Kidney epithelial cell (primary cell): ENCODE measurements around the gene ZBTB7B. TPM values are rescaled to one million over a fixed set of nuclear protein-coding genes. Genes with fewer than 3 reads are reported as not detected.

Source experiments
- DNase-seq: peaks from one replicate; pipeline ENCODE4 v3.0.0-alpha.2; 2010; ENCODE audit warnings: low read depth
- H3K27me3 ChIP-seq: 2 replicates; pipeline ENCODE4 v1.6.0; 2011; ENCODE audit warnings: low read length; ENCODE audit not compliant: control insufficient read depth, insufficient read depth
- H3K36me3 ChIP-seq: 2 replicates; pipeline ENCODE4 v1.5.1; 2011; ENCODE audit warnings: low read length; ENCODE audit not compliant: control insufficient read depth, insufficient read depth
- H3K4me3 ChIP-seq: 2 replicates; pipeline ENCODE4 v1.5.1; 2011; ENCODE audit warnings: low read depth, mild to moderate bottlenecking, control low read depth, low read length
- total RNA-seq: library from RNA; depleted of rRNA; stranded (reverse); fragments of >200 nt; gene quantifications from 2 replicates; pipeline ENCODE4 v1.2.3, GENCODE V29; 2015
- TF ChIP-seq, protein P1 (sequence below): IDR thresholded peaks from 2 replicates; pipeline ENCODE4 v1.5.1; 2011; ENCODE audit warnings: mild to moderate bottlenecking, moderate library complexity, low read length, control low read depth, inconsistent platforms; ENCODE audit not compliant: insufficient read depth, poor library complexity, severe bottlenecking

ZBTB7B gene
- total RNA-seq, 1 donor from 2014 or later, result 28.0 TPM

DNA sequence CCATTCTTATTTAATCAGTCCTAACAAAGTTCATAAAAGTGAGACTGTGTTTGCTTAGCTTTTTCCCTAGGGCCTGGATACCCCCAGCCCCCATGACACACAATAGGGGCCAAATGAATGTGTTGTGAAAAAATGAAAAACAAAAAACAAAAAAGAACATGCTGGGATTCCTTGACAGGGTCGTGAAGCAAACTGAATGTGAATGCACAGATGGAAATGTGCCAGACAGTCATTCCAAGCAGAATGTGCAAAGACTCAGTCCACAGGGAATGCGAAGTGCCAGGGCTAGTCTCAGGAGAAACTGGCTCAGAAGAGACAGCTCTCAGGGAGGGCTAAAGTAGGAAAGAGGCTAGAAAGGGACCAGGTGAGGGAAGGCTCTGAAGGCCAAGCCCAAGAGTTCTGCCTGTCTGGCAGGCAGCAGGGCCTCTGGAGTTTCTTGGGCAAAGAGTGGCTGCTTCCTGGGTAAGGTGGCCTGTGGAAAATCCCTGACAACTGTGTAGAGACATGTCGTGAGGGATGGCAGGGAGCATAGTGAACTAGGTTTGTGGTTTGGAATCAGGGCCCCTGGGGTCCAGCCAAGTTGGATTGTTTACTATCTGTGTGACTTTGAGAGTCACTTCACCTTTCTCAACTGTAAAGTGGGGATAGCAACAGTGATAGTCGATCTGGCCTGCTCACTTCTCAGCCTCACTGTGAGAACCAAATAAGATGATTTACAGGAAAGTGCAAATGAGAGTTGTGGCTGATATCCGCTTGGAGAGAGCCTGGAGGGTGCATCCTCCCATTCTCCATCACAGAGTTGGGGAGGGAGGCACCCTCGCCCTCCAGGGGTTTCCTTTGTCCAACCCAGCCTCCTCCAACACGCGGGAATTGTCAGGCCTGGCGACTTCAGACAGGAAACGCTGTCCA is 47.3 kb downstream of the ZBTB7B start:
- Histone ChIP-seq H3K36me3 (no peaks in the 10 kb centered on the region), H3K4me3 (no peak overlapping the region), H3K27me3 (no peaks in the 10 kb centered on the region)
- no peak for DNase-seq
- TF ChIP-seq, protein P1, sequence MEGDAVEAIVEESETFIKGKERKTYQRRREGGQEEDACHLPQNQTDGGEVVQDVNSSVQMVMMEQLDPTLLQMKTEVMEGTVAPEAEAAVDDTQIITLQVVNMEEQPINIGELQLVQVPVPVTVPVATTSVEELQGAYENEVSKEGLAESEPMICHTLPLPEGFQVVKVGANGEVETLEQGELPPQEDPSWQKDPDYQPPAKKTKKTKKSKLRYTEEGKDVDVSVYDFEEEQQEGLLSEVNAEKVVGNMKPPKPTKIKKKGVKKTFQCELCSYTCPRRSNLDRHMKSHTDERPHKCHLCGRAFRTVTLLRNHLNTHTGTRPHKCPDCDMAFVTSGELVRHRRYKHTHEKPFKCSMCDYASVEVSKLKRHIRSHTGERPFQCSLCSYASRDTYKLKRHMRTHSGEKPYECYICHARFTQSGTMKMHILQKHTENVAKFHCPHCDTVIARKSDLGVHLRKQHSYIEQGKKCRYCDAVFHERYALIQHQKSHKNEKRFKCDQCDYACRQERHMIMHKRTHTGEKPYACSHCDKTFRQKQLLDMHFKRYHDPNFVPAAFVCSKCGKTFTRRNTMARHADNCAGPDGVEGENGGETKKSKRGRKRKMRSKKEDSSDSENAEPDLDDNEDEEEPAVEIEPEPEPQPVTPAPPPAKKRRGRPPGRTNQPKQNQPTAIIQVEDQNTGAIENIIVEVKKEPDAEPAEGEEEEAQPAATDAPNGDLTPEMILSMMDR, result no peak

GRCh38 chr1:155050560-155051341 is 48.1 kb downstream of the ZBTB7B start, which contains the start of gene ADAM15:
Gene ADAM15 (plus strand): TSS chr1:155051316. CDS start chr1:155051387, 71 bp downstream.
- Histone ChIP-seq H3K4me3 (peak within 1 kb of the TSS; percentile 72), H3K27me3 (no peaks in the 10 kb centered on the region), H3K36me3 (no peaks in the 10 kb centered on the region)
- DNase-seq, result no peak
- TF ChIP-seq, protein P1, result peak; percentile 80

DNA sequence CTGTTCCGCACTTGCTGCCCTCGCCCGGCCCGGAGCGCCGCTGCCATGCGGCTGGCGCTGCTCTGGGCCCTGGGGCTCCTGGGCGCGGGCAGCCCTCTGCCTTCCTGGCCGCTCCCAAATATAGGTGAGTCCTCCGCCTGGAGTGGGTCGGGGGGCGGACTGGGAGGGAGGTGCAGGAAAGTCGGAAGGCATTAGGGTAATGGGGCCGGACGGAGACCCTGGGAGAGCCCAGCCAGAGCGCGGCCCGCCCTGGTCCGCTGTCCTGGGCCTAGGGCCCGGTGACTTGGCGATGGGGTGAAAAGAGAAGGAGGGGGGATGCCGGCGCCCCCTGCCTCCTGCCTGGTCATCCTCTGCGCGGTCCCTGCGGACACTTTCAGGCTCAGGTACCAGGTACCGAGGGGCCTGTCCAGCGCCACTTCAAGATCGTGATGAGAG is 48.8 kb downstream of the ZBTB7B start:
- Histone ChIP-seq H3K4me3 (peak overlapping the region; percentile 72), H3K36me3 (no peaks in the 10 kb centered on the region), H3K27me3 (no peaks in the 10 kb centered on the region)
- TF ChIP-seq, protein P1, result no peak
- no peak for DNase-seq

GRCh38 chr1:155051777-155052398 is 49.3 kb downstream of the ZBTB7B start:
- Histone ChIP-seq H3K36me3 (peaks cover 2% of the 10 kb centered on the region), H3K4me3 (peak overlapping the region; percentile 72), H3K27me3 (no peaks in the 10 kb centered on the region)
- TF ChIP-seq, protein P1, result no peak
- no peak for DNase-seq

- peak overlapping the region; percentile 72 for H3K4me3 ChIP-seq
- H3K27me3 ChIP-seq, result no peaks in the 10 kb centered on the region
- TF ChIP-seq, protein P1, result peak; percentile 61
- peaks cover 3% of the 10 kb centered on the region for H3K36me3 ChIP-seq
- DNase-seq, result no peak
Observed at GRCh38 chr1:155052439-155053395, 50.1 kb downstream of the ZBTB7B start.
